ENCODE data around the gene DSP. TPM values are rescaled to one million over a fixed set of nuclear protein-coding genes. Genes with fewer than 3 reads are reported as not detected.

The DSP gene
- total and polyA plus RNA-seq, 2 of the 13 experiments (the other 11 are each of a cell fraction or from before 2014, with no cell fraction given) = 89.8 to 117 TPM

DNA sequence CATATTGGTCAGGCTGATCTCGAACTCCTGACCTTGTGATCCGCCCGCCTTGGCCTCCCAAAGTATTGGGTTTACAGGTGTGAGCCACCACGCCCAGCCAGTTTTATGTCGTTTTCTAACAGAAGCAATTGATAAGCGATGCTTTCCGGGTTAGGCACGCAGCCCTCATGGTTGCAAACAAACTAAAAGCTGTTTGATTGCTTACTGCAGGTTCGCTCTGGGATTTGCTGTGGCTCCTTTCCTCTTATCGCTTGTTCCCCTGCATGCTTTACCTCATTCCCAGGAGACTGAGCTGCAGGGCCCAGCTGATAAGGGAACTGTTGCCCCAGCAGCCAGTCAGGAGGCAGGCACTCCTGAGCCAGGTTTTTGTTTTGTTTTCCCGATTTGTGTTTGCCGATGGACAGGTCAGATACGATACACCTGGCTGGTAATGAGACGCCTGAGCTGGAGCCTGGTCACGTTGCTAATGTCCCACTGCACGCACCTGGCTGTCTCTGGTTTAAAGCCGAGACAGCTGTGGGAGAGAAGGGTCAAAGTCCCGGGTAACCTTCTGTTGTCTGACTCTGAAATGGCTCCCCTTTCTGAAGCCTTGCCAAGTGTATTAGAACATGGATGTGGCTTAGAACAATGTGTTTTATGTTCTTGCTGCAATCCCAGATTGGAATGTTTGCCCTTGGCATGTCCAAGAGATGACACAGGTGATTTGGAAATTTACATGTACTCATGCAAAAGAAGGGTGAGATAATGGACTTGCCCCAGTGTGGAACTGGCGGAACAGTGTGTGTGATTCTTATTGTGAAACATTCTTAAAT lies 19.9 kb downstream of the DSP start (continued):
- TF ChIP-seq CEBPB (IDR thresholded peaks at IDR 0.05; ENCODE audit: borderline replicate concordance, low read depth, low read length) (peak; percentile 97), ZNF331 (CRISPR knock-in tag; IDR thresholded peaks at IDR 0.05) (peak; percentile 95), NFE2L1 (CRISPR knock-in tag; IDR thresholded peaks at IDR 0.05; ENCODE audit: borderline replicate concordance) (no peak), TEAD2 (CRISPR knock-in tag; IDR thresholded peaks at IDR 0.05) (no peak), ZNF281 (CRISPR knock-in tag; IDR thresholded peaks at IDR 0.05; ENCODE audit: borderline replicate concordance) (peak; percentile 67; the same call in 1 of the 2 replicates), ZNF34 (CRISPR knock-in tag; IDR thresholded peaks at IDR 0.05; ENCODE audit: borderline replicate concordance) (peak; percentile 91; the same call in 1 of the 2 replicates), ZFP36 (IDR thresholded peaks at IDR 0.05; ENCODE audit: borderline replicate concordance, low read depth, low read length, partially characterized antibody) (peak; percentile 13), GFI1 (CRISPR knock-in tag; IDR thresholded peaks at IDR 0.05; ENCODE audit: borderline replicate concordance) (peak; percentile 94), MAFG (CRISPR knock-in tag; IDR thresholded peaks at IDR 0.05) (no peak), HDAC2 (CRISPR knock-in tag; IDR thresholded peaks at IDR 0.05) (peak; percentile 98), ZNF780A (CRISPR knock-in tag; IDR thresholded peaks at IDR 0.05) (0 out of 2 replicates have a peak, but pooled peaks have one; percentile 75), FOXO1 (CRISPR knock-in tag; IDR thresholded peaks at IDR 0.05) (peak; percentile 90), U2AF1 (optimal IDR thresholded peaks at IDR 0.05; ENCODE audit: low read depth, low read length) (no peak), HNRNPLL (IDR thresholded peaks at IDR 0.05; ENCODE audit: low read depth, low read length, poor library complexity, severe bottlenecking) (no peak), KDM5A (IDR thresholded peaks at IDR 0.05; ENCODE audit: borderline replicate concordance, low read length) (no peak), DPF2 (CRISPR knock-in tag; IDR thresholded peaks at IDR 0.05; ENCODE audit: borderline replicate concordance, low read depth) (peak; percentile 71), ATF3 (CRISPR knock-in tag; IDR thresholded peaks at IDR 0.05) (peak; percentile 65), ZNF10 (CRISPR knock-in tag; IDR thresholded peaks at IDR 0.05; ENCODE audit: borderline replicate concordance, low read depth) (no peak), ZNF891 (CRISPR knock-in tag; IDR thresholded peaks at IDR 0.05) (no peak), HNF4A (CRISPR knock-in tag; IDR thresholded peaks at IDR 0.05) (peak; percentile 98)
- TF ChIP-seq, protein P1, sequence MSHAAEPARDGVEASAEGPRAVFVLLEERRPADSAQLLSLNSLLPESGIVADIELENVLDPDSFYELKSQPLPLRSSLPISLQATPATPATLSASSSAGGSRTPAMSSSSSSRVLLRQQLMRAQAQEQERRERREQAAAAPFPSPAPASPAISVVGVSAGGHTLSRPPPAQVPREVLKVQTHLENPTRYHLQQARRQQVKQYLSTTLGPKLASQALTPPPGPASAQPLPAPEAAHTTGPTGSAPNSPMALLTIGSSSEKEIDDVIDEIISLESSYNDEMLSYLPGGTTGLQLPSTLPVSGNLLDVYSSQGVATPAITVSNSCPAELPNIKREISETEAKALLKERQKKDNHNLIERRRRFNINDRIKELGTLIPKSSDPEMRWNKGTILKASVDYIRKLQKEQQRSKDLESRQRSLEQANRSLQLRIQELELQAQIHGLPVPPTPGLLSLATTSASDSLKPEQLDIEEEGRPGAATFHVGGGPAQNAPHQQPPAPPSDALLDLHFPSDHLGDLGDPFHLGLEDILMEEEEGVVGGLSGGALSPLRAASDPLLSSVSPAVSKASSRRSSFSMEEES (CRISPR knock-in tag; IDR thresholded peaks at IDR 0.05) = peak; percentile 91
- TF ChIP-seq, protein P2, sequence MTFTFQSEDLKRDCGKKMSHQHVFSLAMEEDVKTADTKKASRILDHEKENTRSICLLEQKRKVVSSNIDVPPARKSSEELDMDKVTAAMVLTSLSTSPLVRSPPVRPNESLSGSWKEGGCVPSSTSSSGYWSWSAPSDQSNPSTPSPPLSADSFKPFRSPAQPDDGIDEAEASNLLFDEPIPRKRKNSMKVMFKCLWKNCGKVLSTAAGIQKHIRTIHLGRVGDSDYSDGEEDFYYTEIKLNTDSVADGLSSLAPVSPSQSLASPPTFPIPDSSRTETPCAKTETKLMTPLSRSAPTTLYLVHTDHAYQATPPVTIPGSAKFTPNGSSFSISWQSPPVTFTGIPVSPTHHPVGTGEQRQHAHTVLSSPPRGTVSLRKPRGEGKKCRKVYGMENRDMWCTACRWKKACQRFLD (CRISPR knock-in tag; IDR thresholded peaks at IDR 0.05; ENCODE audit: borderline replicate concordance) = no peak
